Stimulated activated CD8-positive, alpha-beta memory T cell treated with anti-CD3 and anti-CD28 coated beads, Interleukin-12 subunit alpha, Interleukin-12 subunit beta, amount 100 ng/mL, for 1 hour (primary cell): ENCODE results near the gene EXOC6B.
"Not testable (repeated sequence)": the region's sequence is repeated elsewhere in the genome, so short reads cannot be mapped to it uniquely, and the experiment has no call there.

ENCODE experiments used
- DNase-seq: peaks from one replicate; pipeline ENCODE4 v3.0.0-alpha.2; 2020; ENCODE audit warnings: low read depth

EXOC6B gene

GRCh38 chr2:72545790-72546189 is 280.0 kb downstream of the EXOC6B start:
- no peak for DNase-seq

GRCh38 chr2:72544554-72544953 is 281.3 kb downstream of the EXOC6B start:
- DNase-seq, result no peak

- DNase-seq, result no peak
Observed at GRCh38 chr2:72543497-72544216, 282.2 kb downstream of the EXOC6B start.

- no peak for DNase-seq
Observed at GRCh38 chr2:72539071-72539552, 286.7 kb downstream of the EXOC6B start.

- no peak for DNase-seq
Observed at GRCh38 chr2:72538486-72538885, 287.3 kb downstream of the EXOC6B start.

- DNase-seq, result not testable (repeated sequence)
Observed at GRCh38 chr2:72535586-72535985, 290.2 kb downstream of the EXOC6B start.

- no peak for DNase-seq
Observed at GRCh38 chr2:72533765-72534164, 292.1 kb downstream of the EXOC6B start.

GRCh38 chr2:72527424-72527823 is 298.4 kb downstream of the EXOC6B start:
- no peak for DNase-seq

GRCh38 chr2:72526623-72527022 is 299.2 kb downstream of the EXOC6B start:
- no peak for DNase-seq

GRCh38 chr2:72524071-72524470 is 301.8 kb downstream of the EXOC6B start:
- DNase-seq, result no peak

GRCh38 chr2:72515696-72516095 is 310.1 kb downstream of the EXOC6B start:
- DNase-seq, result no peak

- no peak for DNase-seq
Observed at GRCh38 chr2:72513011-72513410, 312.8 kb downstream of the EXOC6B start.

GRCh38 chr2:72512376-72512775 is 313.5 kb downstream of the EXOC6B start:
- no peak for DNase-seq

- DNase-seq, result no peak
Observed at GRCh38 chr2:72511906-72512305, 313.9 kb downstream of the EXOC6B start.

GRCh38 chr2:72497763-72498162 is 328.1 kb downstream of the EXOC6B start:
- DNase-seq, result no peak

- no peak for DNase-seq
Observed at GRCh38 chr2:72496479-72496878, 329.4 kb downstream of the EXOC6B start.

GRCh38 chr2:72494392-72494791 is 331.4 kb downstream of the EXOC6B start:
- no peak for DNase-seq

GRCh38 chr2:72484622-72485021 is 341.2 kb downstream of the EXOC6B start:
- DNase-seq, result not testable (repeated sequence)

- no peak for DNase-seq
Observed at GRCh38 chr2:72483346-72483745, 342.5 kb downstream of the EXOC6B start.

- no peak for DNase-seq
Observed at GRCh38 chr2:72475246-72475645, 350.6 kb downstream of the EXOC6B start.

GRCh38 chr2:72457801-72458516 is 367.9 kb downstream of the EXOC6B start:
- DNase-seq, result no peak

GRCh38 chr2:72454189-72454588 is 371.6 kb downstream of the EXOC6B start:
- DNase-seq, result no peak

- no peak for DNase-seq
Observed at GRCh38 chr2:72442270-72442669, 383.6 kb downstream of the EXOC6B start.

- DNase-seq, result no peak
Observed at GRCh38 chr2:72439892-72440291, 385.9 kb downstream of the EXOC6B start.
